HG02970 (cell line): ENCODE results near the gene TIMM21.

ENCODE experiments used
- ATAC-seq: cut with Tn5 transposase; IDR thresholded peaks from one replicate; pipeline ENCODE4 v1.9.1; 2021; ENCODE audit warnings: mild to moderate bottlenecking, moderate library complexity, moderate number of reproducible peaks; ENCODE audit not compliant: unreplicated experiment, low FRiP score

The TIMM21 gene

DNA sequence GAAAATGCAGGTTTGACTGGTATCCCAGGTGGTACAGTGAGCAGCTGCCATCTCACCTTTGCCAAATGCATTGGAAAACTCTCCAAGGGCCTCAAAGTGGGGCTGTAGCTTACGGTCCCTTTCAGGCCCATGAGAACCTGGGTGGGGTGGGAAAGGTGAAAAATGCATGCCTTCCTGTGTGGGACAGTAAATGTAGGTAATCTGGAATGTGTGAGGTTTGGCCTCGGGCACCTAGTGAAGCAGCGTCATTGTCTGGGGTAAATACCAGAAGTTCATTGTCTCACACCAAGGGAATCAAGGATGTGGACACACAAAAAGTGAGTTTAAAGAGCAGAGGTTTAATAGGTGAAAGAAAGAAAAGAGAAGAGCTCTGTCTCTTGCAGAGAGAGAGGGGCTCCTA, 36.6 kb downstream of the TIMM21 start:
- no peak for ATAC-seq

GRCh38 chr18:74185860-74186259, 37.5 kb downstream of the TIMM21 start:
- no peak for ATAC-seq

- no peak for ATAC-seq
Observed at GRCh38 chr18:74186661-74187060, 38.3 kb downstream of the TIMM21 start.

- no peak for ATAC-seq
Observed at GRCh38 chr18:74190086-74190485, 41.8 kb downstream of the TIMM21 start.

- ATAC-seq: no peak
Observed at GRCh38 chr18:74191577-74191976, 43.3 kb downstream of the TIMM21 start.

DNA sequence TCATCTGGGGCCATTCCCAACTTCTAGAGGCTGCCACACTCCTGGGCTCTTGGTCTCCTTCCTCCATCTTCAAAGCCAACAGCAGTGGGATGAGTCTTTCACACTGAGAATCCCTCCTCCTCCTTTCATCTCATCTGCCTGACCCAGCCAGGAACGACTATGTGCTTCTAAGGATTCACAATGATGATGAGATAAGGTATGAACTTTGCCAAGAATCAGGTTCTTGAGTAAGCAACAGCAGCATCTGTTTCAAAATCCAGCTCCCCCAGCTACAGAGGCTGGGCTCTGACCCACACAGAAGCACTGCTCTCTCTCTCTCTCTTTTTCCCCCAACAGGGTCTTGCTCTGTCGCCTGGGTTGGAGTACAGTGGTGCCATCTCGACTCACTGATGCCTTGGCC, 46.4 kb downstream of the TIMM21 start:
- ATAC-seq: no peak

DNA sequence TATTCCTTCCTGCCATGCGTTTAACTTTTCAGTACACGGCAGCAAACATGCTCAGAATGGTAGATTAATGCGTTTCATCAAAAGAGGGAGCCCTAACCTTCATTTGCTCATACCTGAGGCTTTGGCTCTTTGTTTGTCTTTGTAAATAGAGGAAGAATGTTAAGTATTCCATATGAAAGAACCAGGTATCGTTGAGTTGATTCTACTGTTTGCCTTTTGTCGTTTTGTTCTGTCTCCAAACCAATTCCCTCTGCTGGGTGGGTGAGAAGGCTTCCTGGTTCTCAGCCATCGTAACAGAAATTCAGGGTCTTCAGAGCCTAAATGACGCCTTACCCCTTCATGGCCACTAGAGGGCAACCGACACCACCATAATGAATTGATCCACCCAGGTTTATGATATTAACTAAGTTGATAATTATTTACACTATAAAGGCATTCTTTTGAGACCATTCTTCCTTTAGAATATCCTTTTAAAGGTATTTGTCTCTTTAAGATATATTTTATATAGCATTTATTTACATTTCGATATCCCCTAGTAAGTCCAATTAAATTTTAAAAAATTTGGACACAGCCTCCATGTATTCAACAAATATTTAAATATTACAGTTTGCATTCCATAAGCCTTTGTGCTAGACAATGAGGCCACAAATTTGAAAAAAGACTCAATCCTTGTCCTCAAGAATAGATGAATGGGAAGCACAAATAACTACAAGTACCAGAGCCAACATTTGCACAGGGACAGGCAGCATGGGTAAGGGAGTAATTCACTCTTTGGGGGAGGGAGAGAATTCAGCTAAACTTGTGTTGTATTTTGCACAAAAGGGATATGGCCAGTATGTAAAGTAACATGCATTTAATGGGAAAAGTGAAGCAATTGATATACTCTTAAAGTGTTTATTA, 48.1 kb downstream of the TIMM21 start:
- ATAC-seq: peak; percentile 75

- ATAC-seq: no peak
Observed at GRCh38 chr18:74197705-74198341, 49.5 kb downstream of the TIMM21 start.

GRCh38 chr18:74198453-74198852, 50.1 kb downstream of the TIMM21 start:
- ATAC-seq: no peak

- no peak for ATAC-seq
Observed at GRCh38 chr18:74200780-74201179, 52.5 kb downstream of the TIMM21 start.

DNA sequence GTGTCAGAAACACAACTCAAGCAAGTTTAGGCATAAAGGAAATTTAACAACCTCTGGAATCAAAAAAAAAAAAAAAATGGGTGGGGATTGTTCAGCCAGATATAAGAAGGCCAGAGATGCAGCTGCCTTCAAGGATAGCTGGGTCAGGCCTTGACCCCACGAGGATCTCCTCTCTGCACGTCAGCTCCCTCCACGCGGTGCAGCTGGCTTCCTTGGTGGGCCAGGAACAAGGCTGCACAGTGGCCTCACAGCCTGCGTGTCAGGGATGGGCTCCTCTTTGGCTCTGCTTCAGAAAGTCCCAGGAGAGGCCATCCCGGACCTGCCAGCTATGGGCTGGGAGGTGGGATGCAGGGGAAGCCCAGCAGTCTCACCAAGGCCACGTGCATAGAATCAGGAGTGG, 55.5 kb downstream of the TIMM21 start:
- no peak for ATAC-seq

DNA sequence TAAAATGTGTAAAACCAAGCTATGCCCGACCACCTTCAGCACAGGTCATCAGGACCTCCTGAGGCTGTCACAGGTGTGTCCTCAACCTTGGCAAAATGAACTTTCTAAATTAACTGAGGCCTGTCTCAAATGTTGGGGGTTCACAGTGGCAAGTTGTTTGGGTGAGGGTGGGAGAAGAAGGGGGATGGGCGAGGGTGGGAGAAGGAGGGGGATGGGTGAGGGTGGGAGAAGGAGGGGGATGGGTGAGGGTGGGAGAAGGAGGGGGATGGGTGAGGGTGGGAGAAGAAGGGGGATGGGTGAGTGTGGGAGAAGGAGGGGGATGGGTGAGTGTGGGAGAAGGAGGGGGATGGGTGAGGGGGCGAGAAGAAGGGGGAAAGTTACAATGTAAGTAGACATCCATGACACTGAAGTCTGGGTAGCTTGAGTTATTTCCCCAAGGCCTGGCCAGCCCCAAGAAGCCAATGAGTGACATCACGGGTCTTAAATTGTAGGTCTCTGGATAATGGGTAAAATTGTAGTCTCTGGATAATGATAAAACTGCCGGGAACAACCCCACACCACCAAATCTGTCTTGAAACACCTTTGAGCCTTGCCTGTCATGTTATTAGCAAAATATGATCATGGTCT, 56.3 kb downstream of the TIMM21 start:
- no peak for ATAC-seq
